Keratinocyte (primary cell): Measurements from ENCODE around the gene DENND4A. TPM values are rescaled to one million over a fixed set of nuclear protein-coding genes. Genes with fewer than 3 reads are reported as not detected.

Experiments used
- DNase-seq: peaks from one replicate; pipeline ENCODE4 v3.0.0-alpha.2; 2011; ENCODE audit warnings: low read depth, missing footprints, low spot score
- FAIRE-seq: peaks from 2 replicates; lab custom pipeline; 2011; peaks lifted over from hg19 to GRCh38; lab: Jason Lieb, UNC
- H2AFZ ChIP-seq: 2 replicates; pipeline ENCODE4 v1.6.0; 2012; ENCODE audit warnings: low read length, control low read depth, inconsistent platforms; ENCODE audit not compliant: control insufficient read depth
- H3K27ac ChIP-seq: 2 replicates; pipeline ENCODE4 v1.5.1; 2011; ENCODE audit warnings: low read length; ENCODE audit not compliant: control insufficient read depth, insufficient read depth
- H3K27me3 ChIP-seq: 3 replicates; pipeline ENCODE4 v1.6.0; 2011; ENCODE audit warnings: low read length; ENCODE audit not compliant: control insufficient read depth, insufficient read depth; ENCODE audit errors: extremely low read depth
- H3K36me3 ChIP-seq, 2 experiments: 2 replicates in 1 of 2; 3 replicates in 1 of 2; pipeline ENCODE4 v1.5.1; 2011; ENCODE audit warnings: low read length in 2 of 2, mild to moderate bottlenecking in 1 of 2; ENCODE audit not compliant: control insufficient read depth in 2 of 2, insufficient read depth in 2 of 2; ENCODE audit errors: extremely low read depth in 1 of 2
- H3K4me1 ChIP-seq: 3 replicates; pipeline ENCODE4 v1.5.1; 2011; ENCODE audit warnings: low read length; ENCODE audit not compliant: control insufficient read depth, insufficient read depth; ENCODE audit errors: extremely low read depth
- H3K4me2 ChIP-seq: 3 replicates; pipeline ENCODE4 v1.6.0; 2011; ENCODE audit warnings: low read depth, low read length; ENCODE audit not compliant: control insufficient read depth, insufficient read depth; ENCODE audit errors: extremely low read depth
- H3K4me3 ChIP-seq, 3 experiments: fragments of 200-600 bp in 1 of 3; sonication (generic) in 1 of 3; 2 replicates in 2 of 3; 3 replicates in 1 of 3; pipeline ENCODE4 v1.5.1; 2011 to 2016; ENCODE audit warnings: low read length in 3 of 3, mild to moderate bottlenecking in 3 of 3, control low read depth in 2 of 3, inconsistent platforms in 1 of 3, low read depth in 1 of 3, mixed read lengths in 1 of 3, mixed run types in 1 of 3, moderate library complexity in 1 of 3; ENCODE audit not compliant: control insufficient read depth in 2 of 3, insufficient read depth in 2 of 3; ENCODE audit errors: extremely low read depth in 1 of 3
- H3K79me2 ChIP-seq: 2 replicates; pipeline ENCODE4 v1.6.0; 2012; ENCODE audit warnings: low read length; ENCODE audit not compliant: control insufficient read depth, insufficient read depth
- H3K9ac ChIP-seq: 3 replicates; pipeline ENCODE4 v1.6.0; 2011; ENCODE audit warnings: low read length; ENCODE audit not compliant: control insufficient read depth, insufficient read depth; ENCODE audit errors: extremely low read depth
- H3K9me1 ChIP-seq: 3 replicates; pipeline ENCODE4 v1.6.0; 2011; ENCODE audit warnings: low read length; ENCODE audit not compliant: control insufficient read depth, insufficient read depth; ENCODE audit errors: extremely low read depth
- H3K9me3 ChIP-seq: 2 replicates; pipeline ENCODE4 v1.5.1; 2012; ENCODE audit warnings: low read depth, low read length; ENCODE audit not compliant: control insufficient read depth
- H4K20me1 ChIP-seq: 3 replicates; pipeline ENCODE4 v1.6.0; 2011; ENCODE audit warnings: low read length; ENCODE audit not compliant: control insufficient read depth, insufficient read depth; ENCODE audit errors: extremely low read depth
- EZH2 ChIP-seq: IDR thresholded peaks from one replicate; pipeline ENCODE4 v1.6.1; 2012; ENCODE audit warnings: inconsistent platforms, mild to moderate bottlenecking, low read length, moderate library complexity
- dilution Hi-C: fragments of 300-500 bp; cut with MboI; formaldehyde crosslinking; loops from one replicate; pipeline ENCODE4 v1.7.0; 2020; ENCODE audit warnings: low sequenced_read_pairs; ENCODE audit not compliant: extremely low pct_ligation_motif_present
- polyA plus RNA-seq, 5 experiments: library from polyadenylated mRNA; depleted of rRNA in 3 of 5; stranded (reverse) in 3 of 5; stranded (forward) in 1 of 5; unstranded in 1 of 5; fragments of >200 nt; gene quantifications; 1 replicate in 1 of 5; 2 replicates in 3 of 5; 3 replicates in 1 of 5; pipeline versions ENCODE4 v1.2.1 to v1.2.3, GENCODE V29; 2011 to 2012; ENCODE audit warnings: missing spikeins in 2 of 5, low read depth in 1 of 5, low replicate concordance in 1 of 5
- TF ChIP-seq, protein P1 (sequence below), 3 experiments: IDR thresholded peaks in 1 of 3; conservative IDR thresholded peaks in 1 of 3; optimal IDR thresholded peaks in 1 of 3; 2 replicates in 2 of 3; 3 replicates in 1 of 3; pipeline versions ENCODE3 to v1.5.1; 2011; ENCODE audit warnings: low read length in 3 of 3, mild to moderate bottlenecking in 3 of 3, moderate library complexity in 2 of 3, control low read depth in 1 of 3, inconsistent platforms in 1 of 3; ENCODE audit not compliant: insufficient read depth in 2 of 3; ENCODE audit errors: extremely low read depth in 1 of 3

The DENND4A gene
- polyA plus RNA-seq, 1 donor (not counting 4 experiments of a cell fraction or from before 2014, with no cell fraction given), result 10.0 TPM

DNA sequence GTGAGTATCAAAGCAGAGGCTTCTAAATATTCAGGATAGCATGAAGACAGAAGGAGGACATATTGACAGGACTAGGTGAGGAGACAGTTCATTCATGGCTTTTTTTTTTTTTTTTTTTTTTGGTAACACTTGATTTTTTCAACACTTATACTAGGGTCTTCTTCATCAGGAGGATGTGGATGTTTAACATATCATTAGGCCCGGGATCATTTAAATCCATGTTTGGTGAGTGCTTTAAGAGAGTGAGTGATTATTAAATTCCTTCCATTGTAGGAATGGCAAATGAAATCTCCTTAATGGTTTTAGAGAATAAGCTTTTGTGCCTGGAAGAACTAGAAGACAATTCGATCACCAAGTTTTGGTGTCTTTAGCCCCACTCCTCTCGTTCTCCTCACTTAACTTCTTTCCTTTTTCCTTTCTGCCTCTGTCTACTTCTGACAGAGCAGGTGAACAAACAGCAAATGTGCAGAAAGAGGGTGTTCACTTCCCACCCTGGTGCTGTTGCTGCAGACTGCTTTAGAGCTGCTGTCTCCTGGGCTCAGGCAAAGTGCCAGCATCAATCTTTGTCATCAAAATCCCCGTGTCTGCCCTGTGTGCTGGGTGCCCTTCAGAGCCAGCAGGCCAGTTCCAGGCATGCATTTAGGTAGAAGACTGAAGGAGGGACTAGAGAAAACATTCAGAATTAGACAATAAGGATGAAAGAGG is 41.6 kb upstream of the DENND4A start:
- Histone ChIP-seq H2AFZ (peak overlapping the region; percentile 90), H3K9ac (no peak overlapping the region), H3K4me2 (no peak overlapping the region), H3K9me3 (no peaks in the 10 kb centered on the region), H3K36me3 (no peaks in the 10 kb centered on the region), H3K79me2 (no peaks in the 10 kb centered on the region), H3K4me3 (no peak overlapping the region), H3K4me1 (peaks cover 12% of the 10 kb centered on the region), H3K9me1 (no peaks in the 10 kb centered on the region), H3K27ac (no peak overlapping the region), H3K27me3 (no peaks in the 10 kb centered on the region), H4K20me1 (no peaks in the 10 kb centered on the region)
- no peak for DNase-seq
- dilution Hi-C loops, result no loop called here
- TF ChIP-seq EZH2, result no peak
- TF ChIP-seq, protein P1, sequence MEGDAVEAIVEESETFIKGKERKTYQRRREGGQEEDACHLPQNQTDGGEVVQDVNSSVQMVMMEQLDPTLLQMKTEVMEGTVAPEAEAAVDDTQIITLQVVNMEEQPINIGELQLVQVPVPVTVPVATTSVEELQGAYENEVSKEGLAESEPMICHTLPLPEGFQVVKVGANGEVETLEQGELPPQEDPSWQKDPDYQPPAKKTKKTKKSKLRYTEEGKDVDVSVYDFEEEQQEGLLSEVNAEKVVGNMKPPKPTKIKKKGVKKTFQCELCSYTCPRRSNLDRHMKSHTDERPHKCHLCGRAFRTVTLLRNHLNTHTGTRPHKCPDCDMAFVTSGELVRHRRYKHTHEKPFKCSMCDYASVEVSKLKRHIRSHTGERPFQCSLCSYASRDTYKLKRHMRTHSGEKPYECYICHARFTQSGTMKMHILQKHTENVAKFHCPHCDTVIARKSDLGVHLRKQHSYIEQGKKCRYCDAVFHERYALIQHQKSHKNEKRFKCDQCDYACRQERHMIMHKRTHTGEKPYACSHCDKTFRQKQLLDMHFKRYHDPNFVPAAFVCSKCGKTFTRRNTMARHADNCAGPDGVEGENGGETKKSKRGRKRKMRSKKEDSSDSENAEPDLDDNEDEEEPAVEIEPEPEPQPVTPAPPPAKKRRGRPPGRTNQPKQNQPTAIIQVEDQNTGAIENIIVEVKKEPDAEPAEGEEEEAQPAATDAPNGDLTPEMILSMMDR (optimal IDR thresholded peaks at IDR 0.05 in 1 of 3, IDR thresholded peaks at IDR 0.05 in 1 of 3, conservative IDR thresholded peaks at IDR 0.05 in 1 of 3; ENCODE audit: extremely low read depth in 1 of 3, insufficient read depth in 2 of 3, low read length in 3 of 3), result no peak
- FAIRE-seq, result no peak

DNA sequence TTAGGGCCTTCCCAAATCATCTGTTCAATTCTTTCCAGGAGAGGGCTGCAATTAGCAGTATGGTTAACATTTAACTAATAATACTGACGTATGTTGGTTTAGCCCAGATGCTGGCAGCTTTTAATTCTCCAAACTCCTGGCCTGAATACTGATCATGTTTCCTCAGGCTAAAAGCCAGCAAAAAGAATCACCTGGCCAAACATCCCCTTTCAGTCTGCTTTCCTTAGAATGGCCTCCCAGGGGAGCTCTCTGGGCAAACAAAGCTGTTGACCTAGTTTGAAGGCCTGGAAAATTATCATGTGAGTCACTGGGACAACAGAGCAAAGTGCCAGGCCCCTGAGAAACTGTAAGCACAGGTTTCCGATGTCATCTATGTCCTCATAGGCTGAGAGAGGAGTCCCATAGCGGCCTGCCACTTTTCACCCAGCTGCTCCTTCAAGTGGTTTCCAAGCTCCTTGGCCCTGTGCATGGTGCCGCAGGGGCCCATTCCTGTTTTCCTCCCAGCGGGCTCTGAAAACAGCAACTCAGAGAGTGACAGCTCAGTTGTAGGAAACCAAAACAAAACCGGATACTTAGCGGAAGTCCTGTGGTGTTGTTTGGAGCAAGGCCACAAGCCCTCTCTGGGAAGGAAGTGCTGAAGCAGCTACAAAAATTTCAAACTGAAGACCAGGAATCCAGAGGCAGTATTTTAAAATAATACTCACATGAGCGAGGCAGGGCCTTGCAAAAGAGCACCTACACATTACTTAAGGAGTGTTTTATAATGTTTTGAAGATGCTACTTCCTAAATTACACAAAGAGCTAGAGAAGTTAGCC is 40.7 kb upstream of the DENND4A start:
- Histone ChIP-seq H3K27ac (peak overlapping the region; percentile 33), H3K4me2 (peak overlapping the region; percentile 70), H3K27me3 (no peaks in the 10 kb centered on the region), H2AFZ (peak overlapping the region; percentile 90), H3K36me3 (no peaks in the 10 kb centered on the region), H3K79me2 (no peaks in the 10 kb centered on the region), H3K4me1 (peaks cover 12% of the 10 kb centered on the region), H3K4me3 (peak overlapping the region in 1 of 3 experiments; percentile 43), H3K9me1 (no peaks in the 10 kb centered on the region), H4K20me1 (no peaks in the 10 kb centered on the region), H3K9me3 (no peaks in the 10 kb centered on the region), H3K9ac (peak overlapping the region; percentile 35)
- DNase-seq (no peak), FAIRE-seq (peak; percentile 61)
- TF ChIP-seq EZH2, result no peak
- TF ChIP-seq, protein P1 (optimal IDR thresholded peaks at IDR 0.05 in 1 of 3, IDR thresholded peaks at IDR 0.05 in 1 of 3, conservative IDR thresholded peaks at IDR 0.05 in 1 of 3; ENCODE audit: extremely low read depth in 1 of 3, insufficient read depth in 2 of 3, low read length in 3 of 3), result peak in 2 of 3 experiments; percentile 18 to 27
- dilution Hi-C loops, result no loop called here
